HG03457 (cell line): Measurements from ENCODE around the gene CAPN9.

Experiments used
- ATAC-seq: cut with Tn5 transposase; IDR thresholded peaks from one replicate; pipeline ENCODE4 v1.9.1; 2021; ENCODE audit warnings: moderate number of reproducible peaks; ENCODE audit not compliant: unreplicated experiment

The CAPN9 gene

DNA sequence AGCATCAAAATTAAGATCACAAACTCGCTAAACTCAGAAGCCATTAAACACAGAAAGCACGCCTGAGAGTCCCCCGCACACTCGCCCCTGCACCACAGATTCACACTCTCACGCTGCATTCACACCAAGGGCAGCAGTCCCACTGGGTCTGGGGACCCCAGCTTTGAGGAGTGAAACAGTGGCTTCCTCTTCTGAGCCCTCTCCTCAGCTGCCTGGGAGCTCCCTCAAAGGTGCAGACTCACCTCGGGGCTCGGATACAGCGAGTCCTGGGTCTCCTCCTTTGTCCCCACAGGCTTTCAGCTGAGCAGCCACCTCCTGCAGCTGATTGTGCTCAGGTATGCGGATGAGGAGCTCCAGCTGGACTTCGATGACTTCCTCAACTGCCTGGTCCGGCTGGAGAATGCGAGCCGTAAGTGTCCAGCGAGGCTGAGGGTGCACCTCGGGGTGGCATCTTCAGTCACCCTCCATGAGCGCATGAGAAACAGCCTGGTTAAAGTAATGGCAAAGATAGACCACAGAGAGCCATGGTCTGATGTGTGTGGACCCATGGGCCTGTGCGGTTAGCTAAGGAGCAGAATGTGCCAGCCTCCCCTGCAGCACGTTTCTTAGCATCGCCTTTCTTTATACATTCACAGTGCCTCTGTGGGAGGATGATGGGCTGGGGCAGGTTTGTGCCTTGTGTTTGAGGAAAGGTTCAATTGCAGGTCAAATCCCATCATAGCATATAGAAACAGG, 47.9 kb downstream of the CAPN9 start:
- no peak for ATAC-seq

DNA sequence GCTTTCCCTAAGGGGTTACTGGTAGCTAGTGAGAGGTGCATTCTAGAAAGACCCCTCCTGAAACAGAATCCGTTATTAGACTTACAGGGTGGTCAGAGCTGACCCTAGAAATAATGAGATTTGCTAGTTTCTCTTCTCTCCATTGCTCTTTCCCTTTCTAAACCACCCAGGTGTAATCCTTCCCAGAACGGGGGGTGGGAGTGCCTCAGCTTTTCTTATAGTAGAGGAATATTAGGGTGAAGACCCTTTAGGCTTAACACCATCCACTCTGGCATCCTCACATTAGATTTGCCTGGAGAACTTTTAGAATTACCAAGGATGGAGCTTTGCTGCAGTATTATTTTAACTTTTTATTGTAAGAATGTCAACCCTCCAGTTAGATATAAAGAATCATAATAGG, 49.4 kb downstream of the CAPN9 start:
- no peak for ATAC-seq

DNA sequence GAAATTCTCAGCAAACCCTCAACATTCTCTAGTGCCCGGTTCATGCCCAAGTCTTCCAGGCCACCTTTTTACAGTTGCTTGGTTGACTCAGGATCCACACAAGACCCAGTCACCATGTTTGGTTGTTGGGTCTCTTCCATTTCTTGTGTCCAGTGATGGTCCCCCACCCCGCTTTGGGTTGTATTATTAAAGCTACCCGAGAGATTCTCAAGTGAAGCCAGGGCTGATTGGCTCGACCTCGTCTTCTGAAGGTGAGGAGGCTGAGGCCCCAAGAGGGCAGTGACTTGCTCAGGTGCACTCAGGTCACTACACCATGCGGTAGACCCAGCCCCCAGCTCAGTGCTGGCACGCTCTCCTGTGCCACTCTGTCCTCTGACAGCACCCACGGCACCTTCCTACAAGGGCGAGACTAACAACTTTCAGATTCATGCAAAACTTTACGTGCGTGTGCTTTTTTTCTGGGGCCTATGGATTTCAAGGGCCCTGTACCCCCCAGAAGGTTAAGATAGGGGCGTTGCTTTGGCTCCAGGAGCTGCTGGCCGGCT, 50.3 kb downstream of the CAPN9 start:
- no peak for ATAC-seq

DNA sequence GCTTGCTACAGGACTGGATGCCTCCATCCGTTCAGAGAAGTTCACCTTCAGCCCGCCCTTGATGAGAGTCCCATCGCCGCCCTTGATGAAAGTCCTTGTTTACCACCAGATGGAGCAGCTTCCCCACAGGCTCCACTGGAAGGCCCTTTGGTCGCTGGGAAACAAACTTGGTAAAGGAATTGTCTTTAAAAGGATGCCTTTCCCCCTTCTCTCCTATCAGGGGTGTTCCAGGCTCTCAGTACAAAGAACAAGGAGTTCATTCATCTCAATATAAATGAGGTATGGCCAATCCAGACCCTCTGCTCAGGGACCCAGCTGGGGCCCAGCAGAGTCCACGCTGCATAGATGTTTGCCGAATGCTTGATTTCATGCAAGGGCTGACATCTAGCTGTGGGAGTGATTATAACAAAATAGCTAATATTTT, 50.8 kb downstream of the CAPN9 start:
- no peak for ATAC-seq

DNA sequence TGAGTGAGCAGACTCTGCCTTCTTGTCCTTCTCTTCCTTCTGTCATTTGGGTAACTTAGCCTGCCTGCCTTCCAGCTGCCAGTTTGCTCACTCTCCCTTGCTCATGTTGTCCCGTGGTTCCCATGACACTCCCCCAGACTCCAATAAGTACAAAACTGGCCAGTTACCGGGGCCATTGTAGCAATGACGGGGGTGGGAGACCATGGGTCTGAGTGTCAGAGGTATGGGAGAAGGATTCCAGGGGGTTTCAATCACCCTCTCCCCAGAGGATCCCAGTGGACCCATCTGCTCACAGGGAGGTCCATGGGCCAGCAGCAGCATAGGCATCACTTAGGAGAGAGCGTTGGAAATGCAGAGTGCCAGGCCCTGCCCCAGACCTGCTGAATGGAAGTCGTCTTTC, 51.3 kb downstream of the CAPN9 start:
- ATAC-seq: no peak

DNA sequence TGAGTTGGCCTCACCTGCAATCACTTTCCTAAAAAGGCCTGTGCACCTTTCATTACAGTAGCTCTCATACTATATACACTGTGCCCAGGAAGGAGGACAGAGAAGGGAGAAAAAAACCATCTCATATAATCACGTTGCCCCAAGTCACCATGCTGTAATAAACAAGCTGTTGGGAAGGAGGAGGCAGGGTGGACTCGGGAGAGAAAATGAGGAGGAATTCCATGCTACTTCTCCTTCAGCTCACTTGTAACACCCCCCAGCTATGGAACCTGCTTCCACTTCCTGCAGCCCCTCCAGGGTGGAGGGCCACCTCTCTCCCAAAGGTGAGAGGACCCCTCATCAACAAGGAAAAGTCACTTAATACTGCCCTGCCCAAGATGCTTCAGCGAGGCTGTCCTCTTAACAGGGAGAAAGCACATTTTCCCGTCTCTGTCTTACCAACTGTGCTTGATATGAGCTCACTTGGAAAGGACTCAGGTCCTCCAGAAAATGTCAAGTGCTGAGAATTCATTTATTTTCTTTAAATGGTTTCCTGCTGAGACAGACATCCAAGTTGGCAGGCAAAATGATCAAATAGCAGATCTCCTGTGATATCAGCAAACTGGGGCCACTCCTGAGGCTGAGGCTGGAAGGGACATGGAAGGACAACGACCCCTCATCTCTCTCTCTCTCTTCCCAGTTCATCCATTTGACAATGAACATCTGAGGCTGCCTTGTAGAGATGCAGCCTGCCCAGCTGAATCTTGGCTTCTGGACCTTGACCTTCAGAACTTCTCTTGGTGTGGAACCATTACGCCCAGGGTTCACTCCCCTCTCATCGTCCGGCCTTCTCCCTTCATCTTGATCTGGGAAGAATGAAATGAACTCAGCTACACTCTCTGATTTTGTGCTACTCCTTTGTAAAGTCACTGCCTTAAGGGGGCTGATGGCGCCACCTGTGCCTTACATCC, 54.0 kb downstream of the CAPN9 start:
- ATAC-seq: no peak

DNA sequence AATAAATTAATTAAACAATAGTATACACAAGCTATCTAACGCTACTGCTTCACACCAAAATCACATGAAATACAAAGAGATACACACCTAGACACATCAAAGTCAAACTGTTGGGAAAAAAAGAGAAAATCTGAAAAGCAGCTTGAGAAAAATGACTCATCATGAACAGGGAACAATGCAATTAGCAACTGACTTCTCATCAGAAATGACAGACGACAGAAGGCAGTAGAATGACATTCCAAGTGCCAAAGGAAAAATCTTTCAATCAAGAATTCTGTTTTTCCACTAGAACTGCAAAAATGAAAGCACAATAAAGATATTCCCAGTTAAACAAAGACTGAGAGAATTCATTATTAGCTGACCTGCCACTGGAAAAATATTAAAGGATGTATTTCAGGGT, 57.2 kb downstream of the CAPN9 start:
- ATAC-seq: no peak

DNA sequence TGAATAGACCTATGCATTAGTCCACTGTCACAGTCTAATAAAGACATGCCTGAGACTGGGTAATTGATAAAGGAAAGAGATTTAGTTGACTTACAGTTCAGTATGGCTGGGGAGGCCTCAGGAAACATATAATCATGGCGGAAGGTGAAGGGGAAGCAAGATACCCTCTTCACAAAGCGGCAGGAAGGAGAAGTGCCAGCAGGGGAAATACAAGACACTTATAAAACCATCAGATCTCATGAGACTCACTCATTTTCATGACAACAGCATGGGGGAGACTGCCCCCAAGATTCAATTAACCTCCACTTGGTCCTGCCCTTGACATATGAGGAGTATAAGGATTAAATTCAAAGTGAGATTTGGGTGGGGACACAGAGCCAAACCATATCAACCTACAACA, 59.4 kb downstream of the CAPN9 start:
- ATAC-seq: no peak

DNA sequence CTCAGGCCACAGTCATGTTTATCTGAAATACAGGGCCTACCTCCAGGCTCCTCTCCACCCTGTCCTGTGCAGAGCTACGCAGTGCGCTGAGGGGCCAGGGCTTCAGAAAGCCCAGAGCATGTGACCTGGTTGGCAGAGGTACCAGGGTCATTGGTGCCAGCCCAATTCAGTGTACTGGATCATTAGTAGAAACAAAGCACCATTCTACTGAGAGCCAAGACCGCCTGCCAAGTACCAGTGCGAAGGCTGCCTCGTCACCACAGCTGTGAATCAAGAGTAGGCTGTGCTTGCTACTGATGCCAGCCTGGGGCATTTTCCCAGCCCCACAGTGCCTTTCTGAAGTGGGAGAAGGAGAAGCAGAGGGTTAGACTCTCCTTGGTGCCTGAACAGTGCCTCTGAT, 59.8 kb downstream of the CAPN9 start:
- ATAC-seq: no peak

DNA sequence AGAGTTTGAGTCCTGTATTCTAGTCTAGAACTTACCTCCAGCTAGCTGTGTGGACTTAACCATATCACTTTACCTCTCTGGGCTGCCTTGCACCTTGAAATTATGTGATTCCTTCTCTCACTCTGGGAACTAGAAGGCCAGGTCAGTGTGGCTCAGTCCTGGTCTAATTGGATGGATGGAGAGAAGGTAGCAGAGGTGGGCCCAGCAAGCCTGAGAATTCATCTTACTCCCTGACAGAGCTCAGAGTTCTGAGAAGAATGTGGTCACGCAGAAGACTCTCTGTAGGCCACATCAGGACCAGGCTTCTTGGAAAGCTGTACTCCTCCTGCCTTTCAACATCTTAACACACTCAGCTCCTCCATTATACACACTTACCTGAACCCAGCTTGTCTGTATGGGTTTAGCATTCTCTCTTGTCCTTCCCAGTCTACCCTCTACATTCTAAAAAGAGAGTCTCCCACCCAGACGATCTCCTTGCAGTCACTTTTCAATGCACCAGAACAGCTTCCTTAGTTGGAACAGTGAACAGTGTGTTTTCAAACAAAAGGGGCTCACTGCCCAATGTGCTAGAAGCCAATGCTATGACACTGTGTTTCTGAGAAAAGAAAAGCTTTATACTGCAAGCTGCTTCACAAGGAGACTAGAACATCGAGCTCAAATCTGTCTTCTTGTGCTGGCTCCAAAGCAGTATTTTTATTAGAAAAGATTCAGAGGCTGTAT, 60.5 kb downstream of the CAPN9 start:
- no peak for ATAC-seq

DNA sequence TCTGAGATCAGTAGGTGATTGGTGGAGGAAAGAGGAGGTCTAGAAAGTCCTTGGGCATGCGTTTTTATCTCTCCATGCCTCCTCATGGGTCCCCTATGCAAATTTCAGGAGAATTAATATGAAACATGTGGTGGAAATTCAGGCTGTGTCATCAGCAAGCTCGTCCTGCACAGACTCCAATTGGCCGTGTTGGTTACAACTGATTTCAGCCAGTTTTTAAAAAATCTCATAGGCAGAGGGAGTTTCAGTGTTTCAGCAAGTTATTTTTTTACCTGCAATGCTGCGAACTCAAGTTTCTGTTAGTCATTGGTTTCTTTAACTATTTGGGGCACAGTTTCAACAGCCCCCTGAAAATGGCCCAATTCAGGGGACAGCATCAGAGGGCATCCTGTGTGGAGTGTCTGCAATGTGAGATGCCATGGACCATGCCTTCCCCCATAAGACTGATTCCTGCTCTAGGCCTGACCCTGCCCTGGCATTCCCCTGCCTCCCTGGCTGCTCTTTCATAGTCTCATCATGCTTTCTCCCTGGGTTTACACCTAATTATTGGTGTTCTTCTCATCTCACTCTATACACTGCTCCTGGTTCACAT, 61.2 kb downstream of the CAPN9 start:
- ATAC-seq: no peak

DNA sequence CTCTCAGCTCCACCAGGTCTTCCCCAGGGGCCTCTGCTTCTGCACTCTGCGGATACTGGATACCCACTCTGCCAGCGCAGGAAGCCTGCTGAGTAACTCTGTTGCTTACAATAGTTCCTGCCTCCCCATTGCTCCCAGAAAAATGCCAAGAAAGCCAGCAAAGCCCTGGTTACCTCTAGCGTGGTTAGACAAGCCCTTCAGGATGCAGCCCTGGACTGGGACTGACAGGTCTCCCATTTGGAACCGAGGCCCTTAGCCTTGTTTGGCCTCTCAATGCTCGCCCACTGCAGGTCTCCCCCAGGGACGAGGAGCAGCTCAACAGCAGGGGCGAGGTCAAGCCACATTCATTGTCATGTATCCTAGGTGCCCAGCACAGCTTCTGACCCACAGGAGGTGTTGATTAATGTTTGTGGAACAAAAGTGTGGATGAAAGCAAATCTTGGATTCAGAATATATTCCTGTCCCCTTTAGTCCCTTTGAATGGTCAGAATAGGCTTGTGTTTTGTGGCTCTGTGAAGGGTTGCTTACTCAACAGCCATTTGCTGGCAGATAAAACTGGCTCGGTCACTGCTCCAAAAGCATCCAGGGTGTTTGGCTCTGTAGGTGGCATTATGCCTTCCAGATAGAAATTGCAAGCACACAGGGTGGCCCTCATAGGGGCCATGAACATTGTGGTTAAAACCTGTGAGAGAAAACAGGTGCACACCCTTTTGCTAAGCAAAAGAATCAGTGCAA, 62.2 kb downstream of the CAPN9 start:
- ATAC-seq: no peak

DNA sequence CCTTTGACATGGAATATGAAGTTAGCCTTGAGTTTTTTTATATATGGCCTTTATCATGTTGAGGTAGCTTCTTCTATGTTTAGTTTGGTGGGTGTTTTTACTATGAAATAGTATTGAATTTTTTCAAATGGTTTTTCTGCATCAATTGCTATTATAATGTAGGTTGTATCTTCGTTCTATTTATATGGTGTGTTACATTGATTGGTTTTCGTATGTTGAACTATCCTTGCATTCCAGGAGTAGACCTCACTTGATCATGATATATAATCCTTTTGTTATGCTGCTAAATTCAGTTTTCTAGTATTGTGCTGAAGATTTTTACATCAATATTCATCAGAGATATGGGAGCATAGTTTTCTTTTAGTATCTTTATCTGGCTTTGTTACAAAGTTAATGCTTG, 65.4 kb downstream of the CAPN9 start:
- no peak for ATAC-seq

DNA sequence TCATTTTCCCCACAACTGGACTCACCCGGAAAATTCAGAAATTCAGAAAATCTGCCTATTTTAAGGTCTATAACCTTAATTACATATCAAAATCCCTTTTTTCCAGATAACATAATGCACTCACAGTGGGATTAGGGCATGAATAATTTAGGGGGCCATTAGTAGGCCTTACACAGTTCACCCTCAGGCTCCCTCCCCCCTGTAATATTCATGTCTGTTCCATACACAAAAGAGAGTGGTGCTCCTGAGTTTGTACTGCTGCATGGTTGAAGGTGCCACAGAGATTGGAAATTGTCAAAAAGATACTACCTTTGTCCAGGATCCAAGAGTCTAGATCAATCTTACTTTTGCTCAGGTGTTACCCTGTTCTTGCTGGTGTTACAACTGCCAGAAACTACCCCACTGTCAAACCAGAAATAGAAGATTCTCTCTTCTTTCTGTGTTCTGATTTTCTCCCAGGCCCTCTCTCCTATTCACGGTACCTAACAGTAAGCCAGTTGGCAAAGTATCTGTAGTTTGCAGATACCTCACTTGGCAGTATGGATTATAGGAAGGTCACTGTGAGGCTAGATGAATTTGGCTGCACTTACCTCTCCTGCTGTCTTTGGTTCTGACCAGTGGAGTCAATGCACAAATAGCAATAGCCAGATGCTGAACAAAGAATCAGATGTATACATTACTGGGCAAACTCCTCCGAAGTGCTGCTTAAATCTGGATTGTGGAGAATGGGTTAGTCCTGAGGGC, 67.9 kb downstream of the CAPN9 start:
- ATAC-seq: no peak

DNA sequence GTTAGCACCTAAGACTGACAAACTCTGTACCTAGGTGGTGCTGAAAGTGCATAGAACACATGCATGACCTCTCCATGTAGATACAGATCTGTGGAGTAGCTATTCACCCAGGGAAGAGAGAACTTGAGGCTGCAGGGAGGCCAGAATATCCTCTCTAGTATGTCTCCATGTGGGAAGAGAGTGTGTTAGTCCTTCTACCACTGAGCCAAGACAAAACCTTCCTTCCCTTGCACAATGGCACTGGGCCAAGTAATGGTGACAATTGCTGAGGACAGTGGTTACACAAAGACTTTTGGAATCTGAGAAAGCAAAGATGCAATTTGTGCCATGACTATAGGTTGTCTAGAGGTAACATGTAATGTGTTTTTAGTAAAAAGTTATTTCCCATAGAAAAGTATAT, 68.8 kb downstream of the CAPN9 start:
- ATAC-seq: no peak

DNA sequence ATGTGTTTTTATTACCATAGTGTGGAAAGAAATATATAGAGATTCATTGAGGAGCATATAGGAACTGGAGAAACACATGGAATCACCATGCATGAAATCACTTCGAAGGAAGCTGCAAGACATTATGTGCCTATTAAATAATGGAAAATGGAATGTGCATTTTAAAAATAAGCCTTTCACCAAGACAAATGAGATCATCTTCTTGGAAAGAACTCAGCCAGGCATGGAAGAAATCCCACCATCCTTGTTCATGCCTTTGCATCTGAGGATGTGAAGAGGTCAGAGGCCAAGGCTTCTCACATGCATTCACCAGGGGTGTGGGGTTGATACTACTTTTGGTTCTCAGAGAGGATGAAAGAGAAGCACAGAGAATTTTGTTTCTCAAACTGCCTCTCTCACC, 71.2 kb downstream of the CAPN9 start:
- ATAC-seq: no peak

DNA sequence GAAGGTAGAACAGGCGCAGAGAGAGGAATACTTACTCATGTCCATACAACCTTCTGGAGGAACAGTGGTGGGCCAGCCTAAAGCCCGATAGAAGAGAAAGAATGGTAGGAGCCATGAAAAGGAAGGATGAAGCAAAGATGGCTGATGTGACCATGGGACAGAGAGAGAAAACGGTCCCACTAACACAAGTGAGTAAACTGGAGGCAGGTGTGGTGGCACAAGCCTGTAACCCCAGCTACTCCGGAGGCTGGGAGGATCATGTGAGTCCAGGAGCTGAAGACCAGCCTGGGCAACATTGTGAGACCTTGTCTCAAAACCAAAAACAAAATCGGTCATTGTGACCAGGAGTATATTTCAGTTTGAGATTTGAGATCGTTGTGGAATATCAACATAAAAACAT, 71.7 kb downstream of the CAPN9 start:
- ATAC-seq: no peak

DNA sequence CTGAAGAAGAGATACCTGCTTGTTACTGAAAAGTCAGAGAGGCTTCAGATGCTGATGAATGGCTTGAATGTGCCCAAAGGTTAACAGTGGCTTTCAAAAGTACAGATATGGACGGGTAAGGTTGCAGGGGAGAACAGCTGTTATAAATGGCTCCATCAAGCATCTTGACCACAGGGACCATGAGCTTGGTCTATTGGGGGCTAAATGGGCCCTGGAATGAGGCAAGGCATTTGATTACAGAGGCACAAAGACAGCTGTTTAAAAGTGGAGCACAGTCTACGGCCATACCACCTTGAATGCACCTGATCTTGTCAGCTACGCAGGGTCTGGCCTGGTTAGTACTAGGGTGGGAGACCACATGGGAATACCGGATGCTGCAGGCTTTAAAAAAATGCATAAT, 72.8 kb downstream of the CAPN9 start:
- no peak for ATAC-seq

DNA sequence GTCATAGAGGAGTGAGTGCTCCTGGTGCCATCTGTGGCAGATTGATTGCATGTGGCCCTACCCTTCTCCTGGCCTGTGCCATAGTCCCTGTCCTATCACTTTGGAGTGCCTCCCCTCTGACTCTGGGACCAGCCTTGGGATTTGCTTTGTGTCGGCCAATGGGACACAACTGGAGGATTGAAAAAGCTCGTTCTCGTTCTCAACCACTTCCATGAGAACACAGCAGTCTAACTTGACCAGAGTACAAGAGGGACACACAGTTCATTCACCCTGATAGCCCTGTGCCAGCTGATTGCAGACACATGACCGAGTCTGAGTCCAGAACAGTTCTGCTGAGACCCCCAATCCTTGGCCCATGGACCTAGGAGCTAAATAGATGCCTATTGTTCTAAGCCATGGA, 73.4 kb downstream of the CAPN9 start:
- no peak for ATAC-seq

DNA sequence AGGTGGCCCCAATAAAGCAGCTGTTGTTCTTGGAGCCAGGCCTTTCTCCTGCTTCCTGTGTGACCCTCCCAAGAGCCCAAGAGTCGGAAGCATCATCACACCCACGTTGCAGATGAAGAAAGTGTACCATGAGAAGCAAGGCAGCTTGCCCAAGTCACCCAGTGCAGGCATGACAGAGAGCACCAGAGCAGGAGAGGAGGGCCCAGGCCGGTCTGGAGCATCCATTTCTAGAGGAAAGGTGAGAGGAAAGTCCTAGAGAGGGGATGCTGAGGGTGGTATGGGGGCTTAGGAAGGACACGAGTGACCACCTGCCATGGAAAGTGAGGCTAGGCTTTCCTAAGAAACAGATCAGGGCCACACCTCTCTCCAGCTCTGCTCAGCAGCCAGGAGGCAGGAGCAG, 74.2 kb downstream of the CAPN9 start:
- no peak for ATAC-seq
